A204.1 (cell line): ENCODE data around the gene IP6K1.
"Not testable (repeated sequence)": the region's sequence is repeated elsewhere in the genome, so short reads cannot be mapped to it uniquely, and the experiment has no call there.

Experiments used
- FAIRE-seq: peaks from 2 replicates; lab custom pipeline; 2012; peaks lifted over from hg19 to GRCh38; lab: Jason Lieb, UNC

IP6K1 gene

GRCh38 chr3:49688338-49689045 lies 97.8 kb downstream of the IP6K1 start:
- FAIRE-seq = not testable (repeated sequence)

GRCh38 chr3:49687424-49687795 lies 98.9 kb downstream of the IP6K1 start:
- FAIRE-seq = not testable (repeated sequence)

GRCh38 chr3:49686769-49687423 lies 99.4 kb downstream of the IP6K1 start:
- not testable (repeated sequence) for FAIRE-seq

- not testable (repeated sequence) for FAIRE-seq
Observed at GRCh38 chr3:49686346-49686745, 100.0 kb downstream of the IP6K1 start.

- FAIRE-seq = not testable (repeated sequence)
Observed at GRCh38 chr3:49685846-49686245, 100.5 kb downstream of the IP6K1 start.

- FAIRE-seq = not testable (repeated sequence)
Observed at GRCh38 chr3:49685103-49685502, 101.2 kb downstream of the IP6K1 start.

- not testable (repeated sequence) for FAIRE-seq
Observed at GRCh38 chr3:49684453-49684852, 101.9 kb downstream of the IP6K1 start.

- FAIRE-seq = no peak
Observed at GRCh38 chr3:49683162-49683561, 103.2 kb downstream of the IP6K1 start.

- no peak for FAIRE-seq
Observed at GRCh38 chr3:49681543-49681942, 104.8 kb downstream of the IP6K1 start.

GRCh38 chr3:49681232-49681522 lies 105.2 kb downstream of the IP6K1 start:
- no peak for FAIRE-seq

GRCh38 chr3:49680493-49681231 lies 105.7 kb downstream of the IP6K1 start:
- FAIRE-seq = no peak

- FAIRE-seq = no peak
Observed at GRCh38 chr3:49675912-49676311, 110.4 kb downstream of the IP6K1 start.

GRCh38 chr3:49674497-49674983 lies 111.8 kb downstream of the IP6K1 start:
- FAIRE-seq = no peak
